IMR-90 (cell line): ENCODE data around the gene CIRBP. TPM values are rescaled to one million over a fixed set of nuclear protein-coding genes. Genes with fewer than 3 reads are reported as not detected.

Source experiments
- ATAC-seq: fragments of 200-7000 bp; cut with Tn5 transposase; 2 replicates; pipeline ENCODE4 v1.9.1; 2020; ENCODE audit warnings: low read depth, mild to moderate bottlenecking, moderate library complexity
- BruUV-seq: library from RNA; stranded (reverse); fragments of 400-500 nt; replicated peaks from 2 replicates; lab custom pipeline; 2021; lab: Mats Ljungman, UMichigan
- CTCF ChIA-PET: fragments of 300-600 bp; formaldehyde crosslinking; extraction: SDS; loops from one replicate; lab custom pipeline; 2021; ENCODE audit warnings: antibody characterized with exemption; lab: Yijun Ruan, JAX
- POLR2A ChIA-PET: fragments of 300-600 bp; sonication (Branson Sonifier 250); formaldehyde crosslinking; loops from one replicate; lab custom pipeline; 2022; ENCODE audit warnings: antibody characterized with exemption; ENCODE audit not compliant: unreplicated experiment; lab: Charles Lee
- DNase-seq: peaks from one replicate; pipeline ENCODE4 v3.0.0; 2013
- H2AFZ ChIP-seq: replicated peaks from 2 replicates; pipeline ENCODE3; 2013; ENCODE audit warnings: low read length, mild to moderate bottlenecking; ENCODE audit not compliant: poor library complexity
- H2AK5ac ChIP-seq: 2 replicates; pipeline ENCODE4 v1.6.1; 2013; ENCODE audit warnings: low read depth, low read length, inconsistent platforms
- H2AK9ac ChIP-seq: replicated peaks from 2 replicates; pipeline ENCODE3; 2013; ENCODE audit warnings: mild to moderate bottlenecking, low read depth, low read length, moderate library complexity; ENCODE audit not compliant: poor library complexity
- H2BK120ac ChIP-seq: 2 replicates; pipeline ENCODE4 v1.6.1; 2013; ENCODE audit warnings: low read depth, low read length, inconsistent platforms
- H2BK15ac ChIP-seq: 3 replicates; pipeline ENCODE4 v1.6.1; 2013; ENCODE audit warnings: low read depth, low read length, inconsistent platforms
- H2BK20ac ChIP-seq: 2 replicates; pipeline ENCODE4 v1.6.1; 2013; ENCODE audit warnings: low read depth, mild to moderate bottlenecking, inconsistent platforms, low read length, moderate library complexity
- H2BK5ac ChIP-seq: 2 replicates; pipeline ENCODE4 v1.6.1; 2013; ENCODE audit warnings: mild to moderate bottlenecking, low read depth, low read length, inconsistent platforms; ENCODE audit not compliant: poor library complexity, severe bottlenecking
- H3K14ac ChIP-seq: replicated peaks from 2 replicates; pipeline ENCODE4 v1.6.1; 2013; ENCODE audit warnings: low read depth, low read length, inconsistent platforms
- H3K18ac ChIP-seq: 2 replicates; pipeline ENCODE4 v1.6.1; 2013; ENCODE audit warnings: low read depth, low read length, control low read depth
- H3K23ac ChIP-seq: 2 replicates; pipeline ENCODE4 v1.6.1; 2013; ENCODE audit warnings: low read depth, low read length, inconsistent platforms
- H3K27ac ChIP-seq: 2 replicates; pipeline ENCODE4 v1.5.1; 2013; ENCODE audit warnings: mild to moderate bottlenecking, control low read depth, low read length; ENCODE audit not compliant: insufficient read depth
- H3K27me3 ChIP-seq: 2 replicates; pipeline ENCODE4 v1.6.1; 2013; ENCODE audit warnings: low read length; ENCODE audit not compliant: control insufficient read depth, insufficient read depth
- H3K36me3 ChIP-seq: 2 replicates; pipeline ENCODE4 v1.6.1; 2013; ENCODE audit warnings: low read length, mixed read lengths; ENCODE audit not compliant: control insufficient read depth, insufficient read depth
- H3K4ac ChIP-seq: 2 replicates; pipeline ENCODE4 v1.6.1; 2013; ENCODE audit warnings: low read depth, low read length, inconsistent platforms
- H3K4me1 ChIP-seq: 2 replicates; pipeline ENCODE4 v1.6.1; 2013; ENCODE audit warnings: low read length, mixed read lengths; ENCODE audit not compliant: control insufficient read depth, insufficient read depth
- H3K4me2 ChIP-seq: 2 replicates; pipeline ENCODE4 v1.6.1; 2013; ENCODE audit warnings: low read depth, mild to moderate bottlenecking, control low read depth, low read length, moderate library complexity
- H3K4me3 ChIP-seq: 2 replicates; pipeline ENCODE4 v1.5.1; 2013; ENCODE audit warnings: low read depth, mild to moderate bottlenecking, control low read depth, low read length, moderate library complexity; ENCODE audit not compliant: insufficient read depth
- H3K56ac ChIP-seq: 2 replicates; pipeline ENCODE4 v1.6.1; 2013; ENCODE audit warnings: low read length, inconsistent platforms; ENCODE audit not compliant: insufficient read depth; ENCODE audit errors: extremely low read depth
- H3K79me1 ChIP-seq, 2 experiments: 2 replicates each; pipeline ENCODE4 v1.6.1; 2013; ENCODE audit warnings: low read length in 2 of 2, inconsistent platforms in 1 of 2, low read depth in 1 of 2
- H3K9ac ChIP-seq: 2 replicates; pipeline ENCODE4 v1.6.1; 2013; ENCODE audit warnings: low read depth, low read length, control low read depth
- H3K9me1 ChIP-seq: 2 replicates; pipeline ENCODE4 v1.6.1; 2013; ENCODE audit warnings: low read length, inconsistent platforms; ENCODE audit not compliant: insufficient read depth
- H3K9me3 ChIP-seq: 2 replicates; pipeline ENCODE4 v1.6.1; 2013; ENCODE audit warnings: low read length; ENCODE audit not compliant: control insufficient read depth, insufficient read depth
- H4K20me1 ChIP-seq: 2 replicates; pipeline ENCODE4 v1.6.1; 2013; ENCODE audit warnings: low read length, inconsistent platforms; ENCODE audit not compliant: insufficient read depth
- H4K5ac ChIP-seq: 2 replicates; pipeline ENCODE4 v1.6.1; 2013; ENCODE audit warnings: mild to moderate bottlenecking, low read depth, low read length, control low read depth
- H4K8ac ChIP-seq, 2 experiments: 2 replicates each; pipeline ENCODE4 v1.6.1; 2013; ENCODE audit warnings: low read depth in 2 of 2, low read length in 2 of 2, control low read depth in 1 of 2, inconsistent platforms in 1 of 2
- H4K91ac ChIP-seq: 2 replicates; pipeline ENCODE4 v1.6.1; 2013; ENCODE audit warnings: low read depth, low read length, inconsistent platforms; ENCODE audit not compliant: insufficient read depth
- CEBPB ChIP-seq: IDR thresholded peaks from 2 replicates; pipeline ENCODE4 v1.6.1; 2012; ENCODE audit warnings: low read depth, low read length, improper control_type of control experiment
- CHD1 ChIP-seq: IDR thresholded peaks from 2 replicates; pipeline ENCODE4 v1.6.1; 2012; ENCODE audit warnings: low read depth, low read length, improper control_type of control experiment
- MAFK ChIP-seq: IDR thresholded peaks from 2 replicates; pipeline ENCODE4 v1.6.1; 2012; ENCODE audit warnings: low read depth, low read length, improper control_type of control experiment
- MAZ ChIP-seq: IDR thresholded peaks from 2 replicates; pipeline ENCODE4 v1.6.1; 2012; ENCODE audit warnings: low read depth, mild to moderate bottlenecking, low read length, improper control_type of control experiment, moderate library complexity, borderline replicate concordance
- MXI1 ChIP-seq: IDR thresholded peaks from 2 replicates; pipeline ENCODE4 v1.6.1; 2012; ENCODE audit warnings: low read depth, mild to moderate bottlenecking, low read length, moderate library complexity, borderline replicate concordance
- NFE2L2 ChIP-seq: fragments of 150-350 bp; IDR thresholded peaks from 2 replicates; pipeline ENCODE4 v1.6.1; 2016; ENCODE audit warnings: low read depth, mild to moderate bottlenecking, low read length
- POLR2A ChIP-seq: IDR thresholded peaks from 2 replicates; pipeline ENCODE4 v1.6.1; 2012; ENCODE audit warnings: mild to moderate bottlenecking, low read depth, low read length
- RCOR1 ChIP-seq: IDR thresholded peaks from 2 replicates; pipeline ENCODE4 v1.6.1; 2012; ENCODE audit warnings: mild to moderate bottlenecking, low read length, improper control_type of control experiment; ENCODE audit not compliant: insufficient replicate concordance
- SMC3 ChIP-seq: fragments of 150-350 bp; IDR thresholded peaks from 2 replicates; pipeline ENCODE4 v1.6.1; 2016; ENCODE audit warnings: low read depth, mild to moderate bottlenecking, antibody characterized with exemption, low read length, moderate library complexity
- WGBS, 2 experiments: methylation state at CpG; one replicate each; pipeline versions ENCODE4 v1.1.5 to v1.1.7; 2013; ENCODE audit warnings: missing lambda C conversion rate in 2 of 2; ENCODE audit not compliant: insufficient read length in 1 of 2; ENCODE audit errors: extremely low coverage in 2 of 2; 5-methylcytosine and 5-hydroxymethylcytosine counted together
- dilution Hi-C: fragments of 300-500 bp; cut with HindIII; formaldehyde crosslinking; loops from one replicate; pipeline ENCODE4 v1.14.3; 2018; ENCODE audit warnings: low sequenced_read_pairs; ENCODE audit not compliant: unreplicated experiment
- in situ Hi-C: fragments of 300-500 bp; cut with MboI; formaldehyde crosslinking; loops from 3 replicates; pipeline ENCODE4 v1.14.3; 2019; ENCODE audit warnings: low sequenced_read_pairs, inconsistent platforms, mixed read lengths
- intact Hi-C: fragments of 100-400 bp; cut with micrococcal nuclease; formaldehyde crosslinking; loops from 2 replicates; pipeline ENCODE4 v1.10.0; 2022
- polyA plus RNA-seq, 3 experiments: library from polyadenylated mRNA; depleted of rRNA; stranded (reverse); fragments of >200 nt; gene quantifications; 2 replicates each; pipeline ENCODE4 v1.2.3, GENCODE V29; 2012; ENCODE audit warnings: low replicate concordance in 1 of 3
- total RNA-seq: library from RNA; depleted of rRNA; stranded (reverse); fragments of >200 nt; gene quantifications from 2 replicates; pipeline ENCODE4 v1.2.3, GENCODE V29; 2012
- TF ChIP-seq, protein P1 (sequence below): fragments of 150-350 bp; IDR thresholded peaks from 2 replicates; pipeline ENCODE4 v1.6.1; 2017; ENCODE audit warnings: mild to moderate bottlenecking, antibody characterized with exemption, low read length, low read depth
- TF ChIP-seq, protein P2 (sequence below): conservative IDR thresholded peaks from 2 replicates; pipeline ENCODE4 v1.5.1; 2012; ENCODE audit warnings: mild to moderate bottlenecking, low read depth, low read length, improper control_type of control experiment

Gene CIRBP
- total and polyA plus RNA-seq, 2 of the 4 experiments (the other 2 are of a cell fraction), result 299 to 542 TPM

DNA sequence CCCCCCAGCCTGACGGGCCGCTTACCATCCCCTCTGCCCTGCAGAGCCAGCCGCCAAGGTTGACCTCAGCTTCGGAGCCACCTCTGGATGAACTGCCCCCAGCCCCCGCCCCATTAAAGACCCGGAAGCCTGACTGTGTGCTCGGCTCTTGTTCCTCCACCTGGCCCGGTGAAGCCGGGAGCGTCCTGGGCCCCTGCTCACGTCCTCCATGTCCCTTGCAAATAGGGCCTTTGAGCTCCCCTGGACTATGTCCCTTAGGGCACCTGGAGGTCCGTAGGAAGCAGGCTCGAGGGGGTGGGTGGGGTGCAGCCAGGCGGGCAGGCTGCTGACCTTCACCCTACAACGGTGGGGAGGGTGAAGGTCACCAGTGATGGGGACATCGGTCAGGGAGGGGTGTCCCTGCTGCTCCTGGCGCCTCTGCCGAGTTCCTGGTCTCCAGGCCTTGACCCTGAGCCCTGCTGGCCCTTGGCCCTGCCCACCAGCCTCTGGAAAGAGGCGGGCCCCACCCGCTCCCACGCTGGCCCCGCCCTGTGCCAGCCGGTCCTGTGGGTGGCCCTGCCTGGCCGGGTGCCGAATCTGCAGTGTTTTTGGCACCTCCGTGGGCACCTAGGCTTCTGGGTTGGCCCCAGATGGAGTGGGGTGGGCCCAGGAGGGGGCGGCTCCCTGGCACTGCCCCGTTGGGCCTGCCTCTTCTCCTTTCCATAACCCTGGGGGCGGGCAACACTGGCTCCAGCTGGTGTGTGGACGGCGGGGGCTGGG lies 24.3 kb upstream of the CIRBP start:
- H3K4me2 ChIP-seq, result peak overlapping the region; percentile 24; the same call in 1 of the 2 replicates
- H3K27me3 ChIP-seq, result no peaks in the 10 kb centered on the region
- no peak for ATAC-seq
- in situ Hi-C loops (no loop called here), dilution Hi-C loops (no loop called here), intact Hi-C loops (loop anchor here (1.0 kb wide), 1 partner anchor 21 kb away; no protein-coding TSS in a partner anchor)
- H3K27ac ChIP-seq, result peak overlapping the region; percentile 63
- no peaks in the 10 kb centered on the region for H3K9me3 ChIP-seq
- no peak overlapping the region for H3K56ac ChIP-seq
- H2AK5ac ChIP-seq, result peak overlapping the region; percentile 81
- H2AK9ac ChIP-seq, result peak overlapping the region; percentile 97
- 0 out of 2 replicates have a peak overlapping the region, but pooled peaks have one; percentile 0 for H3K9ac ChIP-seq
- H4K5ac ChIP-seq, result no peak overlapping the region
- POLR2A ChIA-PET, result interaction anchor here (0.5 to 4.2 kb wide), 4 partner anchors 12 to 216 kb away, joined by 3 to 62 read pairs (median 4); partner anchors contain the start of gene CIRBP
- peaks cover 28% of the 10 kb centered on the region for H4K20me1 ChIP-seq
- no peak overlapping the region; the same call in 2 of the 3 replicates for H2BK15ac ChIP-seq
- H3K23ac ChIP-seq, result peak overlapping the region; percentile 35; the same call in 1 of the 2 replicates
- peak overlapping the region; percentile 22 for H2BK5ac ChIP-seq
- H3K4ac ChIP-seq, result peak overlapping the region; percentile 47
- BruUV-seq, result no TSS peak
- H2BK20ac ChIP-seq, result no peak overlapping the region
- peak overlapping the region in 1 of 2 experiments; percentile 64; a peak in 2 of 4 replicates for H4K8ac ChIP-seq
- TF ChIP-seq, protein P1, sequence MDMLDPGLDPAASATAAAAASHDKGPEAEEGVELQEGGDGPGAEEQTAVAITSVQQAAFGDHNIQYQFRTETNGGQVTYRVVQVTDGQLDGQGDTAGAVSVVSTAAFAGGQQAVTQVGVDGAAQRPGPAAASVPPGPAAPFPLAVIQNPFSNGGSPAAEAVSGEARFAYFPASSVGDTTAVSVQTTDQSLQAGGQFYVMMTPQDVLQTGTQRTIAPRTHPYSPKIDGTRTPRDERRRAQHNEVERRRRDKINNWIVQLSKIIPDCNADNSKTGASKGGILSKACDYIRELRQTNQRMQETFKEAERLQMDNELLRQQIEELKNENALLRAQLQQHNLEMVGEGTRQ, result no peak
- TF ChIP-seq NFE2L2, result no peak
- TF ChIP-seq SMC3, result no peak
- no peak for TF ChIP-seq POLR2A
- TF ChIP-seq MAZ, result no peak
- TF ChIP-seq MXI1, result no peak
- no peak for TF ChIP-seq MAFK
- no peak for TF ChIP-seq CEBPB
- no peak for TF ChIP-seq CHD1
- TF ChIP-seq, protein P2, sequence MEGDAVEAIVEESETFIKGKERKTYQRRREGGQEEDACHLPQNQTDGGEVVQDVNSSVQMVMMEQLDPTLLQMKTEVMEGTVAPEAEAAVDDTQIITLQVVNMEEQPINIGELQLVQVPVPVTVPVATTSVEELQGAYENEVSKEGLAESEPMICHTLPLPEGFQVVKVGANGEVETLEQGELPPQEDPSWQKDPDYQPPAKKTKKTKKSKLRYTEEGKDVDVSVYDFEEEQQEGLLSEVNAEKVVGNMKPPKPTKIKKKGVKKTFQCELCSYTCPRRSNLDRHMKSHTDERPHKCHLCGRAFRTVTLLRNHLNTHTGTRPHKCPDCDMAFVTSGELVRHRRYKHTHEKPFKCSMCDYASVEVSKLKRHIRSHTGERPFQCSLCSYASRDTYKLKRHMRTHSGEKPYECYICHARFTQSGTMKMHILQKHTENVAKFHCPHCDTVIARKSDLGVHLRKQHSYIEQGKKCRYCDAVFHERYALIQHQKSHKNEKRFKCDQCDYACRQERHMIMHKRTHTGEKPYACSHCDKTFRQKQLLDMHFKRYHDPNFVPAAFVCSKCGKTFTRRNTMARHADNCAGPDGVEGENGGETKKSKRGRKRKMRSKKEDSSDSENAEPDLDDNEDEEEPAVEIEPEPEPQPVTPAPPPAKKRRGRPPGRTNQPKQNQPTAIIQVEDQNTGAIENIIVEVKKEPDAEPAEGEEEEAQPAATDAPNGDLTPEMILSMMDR, result no peak
- no peak for TF ChIP-seq RCOR1
- no peak overlapping the region for H3K4me3 ChIP-seq
- peak overlapping the region; percentile 14; the same call in 1 of the 2 replicates for H4K91ac ChIP-seq
- H3K9me1 ChIP-seq, result no peaks in the 10 kb centered on the region
- peaks cover 4 to 54% of the 10 kb centered on the region in 2 experiments; a peak in 2 of 4 replicates for H3K79me1 ChIP-seq
- H3K18ac ChIP-seq, result no peak overlapping the region
- H3K4me1 ChIP-seq, result peaks cover 21% of the 10 kb centered on the region
- DNase-seq, result no peak
- WGBS, 2 experiments, result 40% methylated on average over 12 of the region's 31 CpGs; no CpG with 5 or more reads in 1 of the 2 experiments
- H3K14ac ChIP-seq, result no peak overlapping the region
- CTCF ChIA-PET, result interaction anchor here (0.6 to 3.1 kb wide), 8 partner anchors 8 to 29 kb away, joined by 3 to 64 read pairs (median 7); partner anchors contain the start of gene CIRBP
- peak overlapping the region; percentile 78 for H2AFZ ChIP-seq
- H3K36me3 ChIP-seq, result peaks cover under 1% of the 10 kb centered on the region; the same call in 1 of the 2 replicates
- peak overlapping the region; percentile 61; the same call in 1 of the 2 replicates for H2BK120ac ChIP-seq
